HG02840 (cell line): Measurements from ENCODE around the gene ZNF229.
"Not testable (repeated sequence)": the region's sequence is repeated elsewhere in the genome, so short reads cannot be mapped to it uniquely, and the experiment has no call there.

Experiments used
- ATAC-seq: cut with Tn5 transposase; IDR thresholded peaks from one replicate; pipeline ENCODE4 v1.9.1; 2021; ENCODE audit warnings: mild to moderate bottlenecking, moderate library complexity, moderate number of reproducible peaks; ENCODE audit not compliant: unreplicated experiment, low FRiP score

Gene ZNF229

DNA sequence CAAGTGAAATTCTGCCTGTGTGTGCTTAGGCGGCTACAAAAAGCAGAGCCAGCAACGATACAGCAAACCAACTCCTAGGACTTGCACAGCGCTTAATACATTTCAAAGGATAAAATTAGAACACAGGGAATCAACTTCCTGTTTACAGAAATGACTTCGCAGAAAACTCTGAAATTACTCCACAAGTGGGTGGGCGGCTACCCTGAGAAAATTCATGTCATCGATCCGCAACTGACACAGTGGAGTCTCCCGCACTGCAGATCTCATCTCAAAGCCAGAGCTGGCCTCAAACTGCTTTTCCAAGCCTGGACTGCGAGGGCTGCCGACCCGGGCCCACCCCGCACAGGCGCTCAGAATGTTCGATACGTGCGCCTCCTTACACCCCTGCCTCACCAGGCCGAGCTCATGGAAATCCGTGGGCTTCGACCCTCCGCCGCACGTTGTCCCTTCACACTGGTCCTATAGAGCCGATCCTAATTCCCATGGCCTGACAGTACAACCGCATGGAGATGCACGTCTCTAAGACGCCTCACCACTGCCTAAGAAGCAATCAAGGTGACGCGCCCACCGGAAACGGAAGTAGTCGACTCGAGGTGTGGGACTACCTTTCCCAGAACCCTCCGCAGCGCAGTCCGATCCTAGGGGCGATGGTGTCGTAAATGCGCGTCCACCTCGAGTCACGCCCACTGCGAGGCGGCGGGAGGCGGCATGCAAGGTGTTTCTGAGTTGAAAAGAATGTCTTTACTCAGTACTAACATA lies at the start of gene ZNF229:
Gene ZNF229, minus strand, starts transcription at position 557 of the 759 bp plus-strand sequence. CDS start 5,625 bp downstream, outside the sequence.
- ATAC-seq = no peak

DNA sequence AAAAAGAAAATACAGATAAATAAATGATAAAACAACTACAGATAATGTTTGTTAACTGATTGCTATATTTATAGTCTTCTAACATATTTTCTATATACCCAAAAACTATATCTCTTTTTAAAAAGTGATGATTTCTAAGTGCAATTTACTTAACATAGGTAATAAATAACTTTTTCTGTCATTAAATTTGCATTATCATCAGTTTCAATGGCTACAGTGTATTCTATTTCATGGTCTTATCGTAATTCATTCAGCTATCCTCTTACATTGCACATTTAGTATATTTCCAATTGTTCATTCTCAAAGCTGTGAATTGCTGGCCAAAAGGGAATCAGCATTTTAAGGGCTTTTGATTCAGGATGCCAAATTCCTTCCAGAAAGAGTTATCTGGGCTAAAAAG lies 48.4 kb upstream of the ZNF229 start:
- no peak for ATAC-seq

DNA sequence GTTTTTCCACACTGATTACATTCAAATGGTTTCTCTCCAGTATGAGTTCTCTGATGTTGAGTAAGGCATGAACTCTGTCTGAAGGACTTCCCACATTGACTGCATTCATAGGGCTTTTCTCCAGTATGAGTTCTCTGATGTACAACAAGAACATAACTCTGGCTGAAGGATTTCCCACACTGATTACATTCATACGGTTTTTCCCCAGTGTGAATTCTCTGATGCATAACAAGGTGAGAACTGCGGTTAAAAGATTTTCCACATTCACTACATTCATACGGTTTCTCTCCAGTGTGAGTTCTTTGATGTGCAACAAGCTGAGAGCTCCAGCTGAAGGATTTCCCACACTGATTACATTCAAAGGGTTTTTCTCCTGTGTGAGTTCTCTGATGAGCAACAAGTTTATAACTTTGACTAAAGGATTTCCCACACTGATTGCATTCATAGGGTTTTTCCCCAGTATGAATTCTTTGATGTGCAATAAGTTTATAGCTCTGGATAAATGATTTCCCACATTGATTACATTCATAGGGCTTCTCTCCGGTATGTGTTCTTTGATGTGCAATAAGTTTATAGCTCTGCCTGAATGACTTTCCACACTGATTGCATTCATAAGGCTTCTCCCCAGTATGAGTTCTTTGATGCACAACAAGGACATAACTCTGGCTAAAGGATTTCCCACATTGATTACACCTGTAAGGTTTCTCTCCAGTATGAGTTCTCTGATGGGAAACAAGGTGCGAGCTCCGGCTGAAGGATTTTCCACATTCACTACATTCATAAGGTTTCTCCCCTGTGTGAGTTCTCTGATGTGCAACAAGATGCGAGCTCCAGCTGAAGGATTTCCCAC lies 28.5 kb upstream of the ZNF229 start:
- no peak for ATAC-seq

DNA sequence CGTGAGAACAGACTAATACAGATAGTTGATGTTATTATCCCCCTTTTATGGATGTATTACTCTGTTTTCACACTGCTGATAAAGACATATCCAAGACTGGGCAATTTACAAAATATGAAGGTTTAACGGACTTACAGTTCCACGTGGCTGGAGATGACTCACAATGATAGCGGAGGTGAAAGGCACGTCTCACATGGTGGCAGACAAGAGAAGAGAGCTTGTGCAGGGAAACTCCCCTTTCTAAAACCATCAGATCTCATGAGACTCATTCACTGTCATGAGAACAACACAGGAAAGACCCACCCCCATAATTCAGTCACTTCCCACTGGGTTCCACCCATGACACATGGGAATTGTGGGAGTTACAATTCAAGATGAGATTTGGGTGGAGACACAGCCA lies 20.5 kb upstream of the ZNF229 start:
- not testable (repeated sequence) for ATAC-seq

DNA sequence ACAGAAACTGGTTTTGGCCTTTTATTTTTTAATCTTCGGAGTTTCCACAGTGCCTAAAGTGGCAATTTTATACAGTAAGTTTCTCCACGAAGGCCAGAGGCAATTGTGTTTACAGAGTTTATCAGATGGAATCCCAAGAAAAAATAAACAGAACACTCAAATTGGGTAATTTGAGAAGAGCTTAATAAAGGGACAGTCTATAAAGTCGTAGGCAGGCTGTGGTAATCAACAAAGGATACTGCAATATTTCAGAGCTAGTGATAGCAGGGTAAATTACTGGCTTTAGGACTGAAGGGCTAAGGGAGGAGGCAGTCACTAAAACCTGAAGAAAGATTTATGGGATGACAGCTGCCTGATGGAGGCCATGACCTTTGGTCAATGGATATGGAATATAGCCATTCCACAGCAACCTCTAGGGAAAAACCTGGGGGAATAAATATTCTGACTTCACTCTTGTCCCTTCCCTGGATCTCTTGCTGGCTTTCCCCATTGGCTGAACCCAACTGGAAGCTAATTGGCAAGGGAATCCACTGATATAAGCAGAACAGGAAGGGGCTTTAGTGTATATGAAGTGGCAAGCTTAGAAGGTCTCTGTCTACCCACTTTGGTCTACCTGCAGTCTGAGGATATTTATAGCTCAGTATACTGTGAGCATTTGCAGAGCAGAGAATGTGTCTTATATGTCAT lies 14.5 kb upstream of the ZNF229 start:
- ATAC-seq = not testable (repeated sequence)

DNA sequence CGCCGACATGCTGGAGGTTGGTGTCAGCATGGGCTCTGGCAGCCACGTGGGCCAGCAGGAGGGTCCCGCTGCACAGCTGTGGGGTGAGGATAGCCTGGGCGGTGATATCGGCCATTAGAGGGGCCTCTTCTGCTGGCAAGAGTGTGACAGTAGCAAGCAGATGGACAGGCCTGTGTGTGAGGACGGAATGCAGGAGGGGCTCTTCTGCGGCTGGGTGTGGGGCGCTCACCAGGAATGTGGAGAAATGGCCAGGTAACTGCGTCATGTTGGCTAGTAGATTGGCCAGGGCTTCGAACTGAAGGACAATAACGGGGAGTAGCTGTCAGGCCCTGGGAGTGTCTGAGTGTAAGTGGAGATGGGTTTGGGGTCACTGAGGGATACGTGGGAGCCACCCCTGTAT lies 7.7 kb upstream of the ZNF229 start:
- not testable (repeated sequence) for ATAC-seq

DNA sequence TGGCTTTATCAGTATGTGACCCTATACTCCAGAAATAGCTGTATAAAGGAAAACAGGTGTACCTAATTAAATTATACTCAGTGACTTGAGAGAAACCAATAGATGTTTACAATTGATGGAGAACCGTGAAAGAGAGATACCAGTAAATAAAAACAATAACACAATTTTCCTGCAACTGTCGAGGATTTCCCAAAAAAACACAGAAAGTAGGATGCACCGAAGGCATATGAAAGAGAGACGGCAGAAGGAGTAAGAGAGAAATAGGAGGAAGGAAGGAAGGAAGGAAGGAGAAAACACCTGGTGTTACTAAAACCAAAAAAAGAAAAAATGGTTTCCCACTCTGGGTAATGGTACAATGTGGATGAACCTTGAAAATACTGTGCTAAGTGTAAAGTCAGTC lies 6.8 kb upstream of the ZNF229 start:
- no peak for ATAC-seq

DNA sequence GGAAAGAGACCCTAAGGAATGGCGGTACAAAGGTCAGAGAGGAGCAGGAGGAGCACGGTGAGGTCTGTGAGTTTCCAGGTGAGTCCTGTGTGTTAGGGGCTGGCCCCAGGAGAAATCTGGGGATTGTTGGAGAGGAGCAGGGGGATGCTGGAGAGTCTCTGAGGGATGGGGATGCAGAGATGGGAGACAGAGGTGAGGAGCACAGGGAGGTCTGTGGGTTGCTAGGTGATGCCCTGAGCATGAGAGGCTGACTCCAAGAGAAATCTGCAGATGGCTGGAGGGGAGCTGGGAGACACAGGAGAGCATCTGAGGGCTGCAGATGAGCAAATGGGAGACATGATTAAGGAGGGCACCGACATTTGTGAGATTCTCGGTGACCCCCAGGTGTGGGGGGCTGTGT lies 4.1 kb upstream of the ZNF229 start:
- no peak for ATAC-seq

DNA sequence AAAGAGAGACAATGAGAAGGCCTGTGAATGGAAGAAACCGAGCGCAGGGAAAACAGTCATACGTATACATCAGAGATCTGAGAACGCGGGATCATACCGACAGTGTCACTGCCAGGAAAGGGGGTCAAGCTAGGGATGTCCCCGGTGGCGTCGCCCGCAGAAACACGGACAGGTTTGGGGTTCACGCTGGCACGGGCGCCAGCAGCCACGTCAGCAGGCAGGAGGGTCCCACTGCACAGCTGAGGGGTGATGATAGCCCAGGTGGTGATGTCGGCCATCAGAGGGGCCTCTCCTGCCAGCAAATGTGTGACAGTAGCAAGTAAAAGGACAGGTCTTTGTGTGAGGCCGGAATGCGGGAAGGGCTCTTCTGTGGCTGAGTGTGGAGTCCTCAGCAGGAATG lies 3.4 kb upstream of the ZNF229 start:
- ATAC-seq = no peak

DNA sequence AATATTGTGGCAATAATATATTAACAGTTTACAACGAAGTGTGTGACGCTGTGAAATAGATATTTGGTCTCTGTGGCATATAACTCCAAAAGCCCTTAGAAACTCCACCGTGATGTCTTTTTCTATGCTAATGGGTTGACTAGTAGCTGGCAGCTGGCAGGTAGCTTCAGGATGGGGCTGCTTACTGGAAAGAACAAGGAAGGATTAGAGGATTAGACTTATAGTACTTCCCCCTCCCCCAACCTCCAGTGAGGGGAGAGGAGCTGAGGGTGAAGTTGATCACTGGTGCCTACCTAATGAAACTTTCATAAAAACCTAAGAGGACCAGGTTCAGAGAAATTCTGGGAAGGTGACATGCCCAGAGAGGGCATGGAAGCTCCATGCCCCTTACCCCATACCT lies 9.8 kb downstream of the ZNF229 start:
- no peak for ATAC-seq

DNA sequence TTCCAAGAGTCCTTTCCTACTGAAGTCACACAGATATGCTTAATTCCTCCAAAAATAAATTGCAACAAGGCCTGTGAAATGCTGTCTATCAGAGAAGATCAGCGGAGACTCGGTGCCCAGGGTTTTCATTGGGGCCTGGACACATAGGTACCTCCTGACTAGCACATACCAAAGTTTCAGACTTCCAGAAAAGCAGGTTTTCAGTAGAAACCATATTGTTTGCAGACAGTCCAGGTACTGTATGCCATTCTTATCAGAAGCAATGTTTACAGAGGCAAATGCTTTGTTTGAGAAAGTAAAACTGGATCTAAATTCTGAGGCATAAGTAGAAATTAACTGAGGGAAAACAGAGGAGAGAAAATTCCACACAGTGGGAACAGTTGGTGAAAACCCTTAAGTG lies 12.8 kb downstream of the ZNF229 start:
- ATAC-seq = no peak

DNA sequence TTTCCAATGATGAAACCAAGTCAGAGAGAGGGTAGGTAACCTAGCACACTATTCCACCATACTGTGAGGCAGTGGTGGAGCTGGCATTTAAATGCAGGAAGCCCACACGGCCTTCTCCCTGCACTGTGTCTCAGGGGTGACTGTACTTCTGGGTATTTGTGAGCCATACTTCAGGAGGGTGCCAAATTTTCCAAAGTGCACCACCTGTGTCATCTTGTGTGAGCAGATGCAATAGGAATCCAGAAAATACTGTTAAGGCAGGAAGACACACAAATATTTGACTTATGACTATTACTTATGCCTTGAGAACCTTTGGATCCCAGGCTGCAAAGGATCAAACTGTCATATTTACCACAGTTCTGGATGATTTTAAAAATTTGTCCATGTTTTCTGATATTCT lies 17.3 kb downstream of the ZNF229 start:
- no peak for ATAC-seq

DNA sequence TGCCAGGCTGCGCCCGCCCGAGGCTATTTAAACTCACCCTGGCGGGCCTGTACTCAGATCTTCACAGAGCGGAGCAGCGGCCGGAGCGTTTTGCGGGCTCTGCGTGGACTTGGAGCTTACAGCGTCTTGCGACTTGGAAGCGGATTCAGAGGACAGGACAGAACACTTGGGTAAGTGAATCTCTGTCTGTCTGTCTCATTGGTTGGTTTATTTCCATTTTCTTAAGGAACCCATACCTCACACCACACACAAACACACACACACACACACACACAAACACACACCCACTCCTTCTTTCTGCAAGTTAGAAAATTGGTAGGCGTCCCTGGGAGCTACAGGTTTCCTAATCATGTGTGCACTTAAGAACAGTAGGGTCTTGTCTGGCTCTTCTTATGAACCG lies 32.7 kb downstream of the ZNF229 start:
- not testable (repeated sequence) for ATAC-seq

DNA sequence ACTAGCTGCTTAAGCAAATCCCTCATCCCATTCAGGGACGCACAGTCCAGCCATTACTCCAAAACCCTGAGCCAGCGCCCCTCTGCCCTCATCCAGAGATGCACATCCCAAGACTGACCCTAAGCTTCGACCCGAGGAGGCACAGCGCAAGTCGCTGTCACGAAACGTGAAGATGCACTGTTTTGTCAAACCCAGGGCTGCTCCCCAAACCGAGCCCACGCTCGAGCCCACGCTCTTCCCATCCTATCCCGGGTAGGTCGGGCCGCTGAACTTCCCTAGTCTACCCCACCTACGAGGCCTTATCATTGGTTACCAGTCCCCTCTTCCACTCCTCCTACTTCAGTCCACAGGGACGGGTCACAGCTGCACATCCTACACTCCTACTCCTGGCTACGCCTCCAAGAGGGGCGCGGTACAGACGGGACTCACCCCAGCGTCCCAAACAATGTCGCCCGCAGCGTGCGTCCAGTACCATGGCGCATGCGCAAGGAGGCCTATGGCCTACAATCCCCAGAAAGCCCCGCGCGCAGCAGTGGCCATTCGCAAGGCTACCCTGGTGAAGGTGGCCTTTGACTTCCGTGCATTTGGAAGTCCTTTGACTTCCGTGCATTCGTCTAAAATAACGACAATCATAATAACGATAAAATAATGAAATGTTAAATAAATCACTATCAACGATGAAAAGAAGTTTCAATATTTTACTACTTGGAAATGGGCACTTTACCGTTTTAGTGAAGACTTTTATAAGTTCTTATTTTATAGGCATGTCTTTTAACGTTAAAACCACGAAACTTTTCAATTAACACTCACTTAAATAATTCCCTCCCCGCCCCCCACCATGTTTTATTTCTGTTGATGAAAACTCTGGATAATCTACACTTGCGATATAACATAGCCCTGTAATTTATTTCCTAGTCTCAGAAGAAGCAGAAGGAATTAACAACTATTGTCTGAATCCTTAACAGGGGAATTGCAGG lies 46.8 kb downstream of the ZNF229 start, which contains the start of gene ZNF285:
Gene ZNF285, minus strand, starts transcription at position 470 of the 977 bp plus-strand sequence. CDS start 4,395 bp downstream, outside the sequence.
- no peak for ATAC-seq

DNA sequence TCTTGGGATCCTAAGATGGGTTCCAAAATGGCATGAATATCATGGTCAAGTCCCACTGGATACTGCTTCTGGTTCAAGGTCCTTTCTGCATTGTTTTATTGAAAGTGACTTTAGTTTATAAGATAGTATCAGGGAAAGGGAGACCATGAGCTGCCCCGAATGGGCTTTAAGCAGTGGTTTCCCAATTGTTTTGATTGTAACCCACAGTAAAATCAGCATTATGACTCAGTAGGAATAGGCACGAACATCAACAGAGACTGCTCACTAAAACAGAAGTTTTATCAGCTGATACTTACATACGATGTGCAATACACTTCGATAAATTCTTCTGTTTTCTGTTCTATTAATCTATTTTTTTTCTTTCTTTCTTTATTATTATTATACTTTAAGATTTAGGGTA lies 59.0 kb downstream of the ZNF229 start:
- not testable (repeated sequence) for ATAC-seq
